Fibroblast of skin of left biceps (primary cell): ENCODE measurements around the gene MC1R.
"Not testable (repeated sequence)": the region's sequence is repeated elsewhere in the genome, so short reads cannot be mapped to it uniquely, and the experiment has no call there.

ENCODE experiments used
- DNase-seq, 2 experiments: peaks; one replicate each; pipeline ENCODE4 v3.0.0-alpha.2; 2013; ENCODE audit warnings: low read depth in 2 of 2

The MC1R gene

DNA sequence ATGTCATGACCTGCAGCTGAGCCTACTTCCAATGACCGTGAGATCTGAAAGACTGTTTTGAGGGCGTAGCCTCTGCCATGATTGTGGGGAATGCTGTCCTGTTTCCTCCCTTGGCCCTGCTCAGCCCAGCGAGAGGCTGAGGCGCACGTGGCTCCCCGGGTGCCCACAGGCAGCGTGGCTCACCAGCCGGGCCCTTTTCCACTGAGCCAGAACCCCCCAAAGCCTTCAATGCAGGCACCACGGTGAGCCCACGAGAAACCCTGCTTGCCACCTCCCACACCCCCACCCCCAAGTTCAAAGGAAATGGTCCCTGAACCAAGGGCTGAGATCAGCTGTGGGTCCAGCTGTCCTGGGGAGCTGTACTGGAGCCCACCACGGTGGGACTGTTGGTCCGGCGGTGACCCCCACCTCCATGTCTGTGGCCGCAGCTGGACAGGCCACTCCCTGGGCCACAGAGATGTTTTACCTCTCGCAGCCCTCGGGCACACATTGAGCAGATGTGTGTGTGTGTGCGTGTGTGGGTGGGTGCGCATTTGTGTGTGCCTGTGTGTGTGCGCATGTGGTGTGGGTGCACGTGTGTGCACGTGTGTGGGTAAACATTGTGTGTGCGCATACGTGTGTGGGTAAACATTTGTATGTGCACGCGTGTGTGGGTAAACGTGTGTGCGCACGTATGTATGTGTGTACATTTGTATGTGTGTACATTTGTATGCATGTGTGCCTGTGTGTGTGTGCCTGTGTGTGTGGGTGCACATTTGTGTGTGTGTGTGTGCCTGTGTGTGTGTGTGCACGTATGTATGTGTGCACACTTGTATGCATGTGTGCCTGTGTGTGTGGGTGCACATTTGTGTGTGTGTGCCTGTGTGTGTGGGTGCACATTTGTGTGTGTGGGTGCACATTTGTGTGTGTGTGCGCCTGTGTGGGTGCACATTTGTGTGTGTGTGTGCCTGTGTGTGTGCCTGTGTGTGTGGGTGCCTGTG, 5.0 kb upstream of the MC1R start:
- no peak for DNase-seq

DNA sequence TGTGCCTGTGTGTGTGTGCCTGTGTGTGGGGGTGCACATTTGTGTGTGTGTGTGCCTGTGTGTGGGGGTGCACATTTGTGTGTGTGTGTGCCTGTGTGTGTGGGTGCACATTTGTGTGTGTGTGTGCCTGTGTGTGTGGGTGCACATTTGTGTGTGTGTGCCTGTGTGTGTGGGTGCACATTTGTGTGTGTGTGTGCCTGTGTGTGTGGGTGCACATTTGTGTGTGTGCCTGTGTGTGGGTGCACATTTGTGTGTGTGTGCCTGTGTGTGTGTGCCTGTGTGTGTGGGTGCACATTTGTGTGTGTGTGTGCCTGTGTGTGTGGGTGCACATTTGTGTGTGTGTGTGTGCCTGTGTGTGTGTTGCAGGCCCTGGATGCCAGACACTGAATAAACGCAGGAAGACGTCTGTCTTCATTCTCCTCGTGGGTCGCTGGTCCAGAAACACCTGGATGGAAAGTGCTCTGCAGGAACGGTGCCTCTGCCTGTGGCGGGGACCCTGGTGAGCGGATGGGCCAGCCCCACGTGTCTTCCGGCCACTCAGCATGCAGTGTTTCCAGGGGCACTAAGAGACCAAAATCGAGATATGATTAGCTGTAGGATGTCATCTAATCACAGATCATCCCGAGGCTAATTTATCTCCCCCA, 3.9 kb upstream of the MC1R start:
- not testable (repeated sequence) for DNase-seq

DNA sequence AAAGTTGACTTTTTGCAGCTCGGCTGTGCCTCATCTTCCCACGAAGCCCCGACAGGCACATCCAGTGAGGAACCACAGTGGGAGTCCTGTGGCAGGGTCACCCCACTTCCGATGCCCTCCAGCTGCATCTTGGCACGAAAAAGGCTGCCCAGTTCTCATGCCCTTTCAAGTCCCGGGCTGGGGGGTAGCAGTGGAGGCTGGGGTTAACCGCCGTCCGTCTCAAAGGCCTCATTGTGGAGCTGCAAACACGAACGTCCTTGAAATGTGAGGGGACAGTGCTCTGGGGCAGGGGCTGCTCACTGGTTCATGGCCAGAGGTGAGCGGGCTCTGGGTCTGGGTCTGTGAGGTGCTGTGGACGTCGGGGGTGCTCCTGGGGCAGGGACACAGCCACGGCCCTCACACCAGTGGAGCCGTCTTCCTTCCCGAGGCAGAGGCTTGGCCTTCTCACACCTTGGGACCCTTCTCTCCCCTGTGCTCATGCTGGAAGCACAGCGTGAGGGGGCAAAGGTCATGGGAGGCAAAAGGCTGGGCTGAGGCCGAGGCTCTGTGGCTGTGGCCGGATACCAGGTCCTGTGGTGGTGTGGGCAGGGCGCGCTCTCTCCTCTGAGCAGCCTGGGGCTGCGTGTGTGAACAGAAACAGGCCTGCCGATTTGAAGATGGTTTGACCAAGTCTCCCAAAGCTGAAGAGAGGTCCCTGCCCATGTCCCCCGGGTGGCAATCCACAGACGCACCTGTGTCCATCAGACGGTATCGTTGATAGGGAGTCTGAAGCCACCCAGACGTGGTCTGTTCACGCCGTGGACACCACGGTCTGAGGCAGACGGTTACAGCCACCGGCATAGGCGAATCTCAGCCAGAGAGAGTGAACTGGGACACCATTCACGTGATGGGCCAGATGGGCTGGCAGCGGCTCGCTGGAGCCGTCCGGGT, 3.1 kb upstream of the MC1R start:
- no peak for DNase-seq

DNA sequence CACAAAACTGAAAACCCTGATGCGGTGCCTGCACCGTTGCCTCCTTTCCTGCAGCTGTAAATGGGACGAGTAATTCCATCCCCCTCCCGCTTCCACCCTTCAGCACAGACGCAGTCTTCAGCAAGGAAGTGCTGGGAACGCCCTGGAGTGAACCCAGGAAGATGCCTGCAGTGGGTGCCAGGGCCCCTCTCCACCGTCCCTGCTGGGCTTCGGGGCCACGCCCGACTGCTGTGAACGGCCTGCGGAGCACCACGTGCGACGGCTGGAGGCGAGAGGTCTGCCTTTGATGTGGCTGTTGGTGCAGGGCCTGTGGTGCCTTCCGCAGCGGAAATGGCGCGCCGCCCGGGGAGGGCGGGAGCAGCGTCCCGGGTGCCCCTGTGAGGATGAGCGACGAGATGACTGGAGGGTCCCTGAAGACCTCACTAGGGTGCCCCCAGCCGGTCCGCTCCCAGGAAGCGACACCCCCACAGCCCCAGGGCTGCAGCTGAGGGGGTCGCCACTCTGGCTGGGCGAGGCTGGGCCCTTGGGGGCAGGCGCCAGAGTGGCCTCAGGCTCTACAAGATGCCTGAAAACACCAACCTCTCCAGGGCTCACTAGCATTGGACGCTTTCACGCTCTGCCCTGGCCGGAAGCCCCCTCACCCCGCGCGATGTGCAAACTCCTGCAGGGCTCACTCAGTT, 749 bp upstream of the MC1R start:
- DNase-seq = peak in 1 of 2 experiments; percentile 26

DNA sequence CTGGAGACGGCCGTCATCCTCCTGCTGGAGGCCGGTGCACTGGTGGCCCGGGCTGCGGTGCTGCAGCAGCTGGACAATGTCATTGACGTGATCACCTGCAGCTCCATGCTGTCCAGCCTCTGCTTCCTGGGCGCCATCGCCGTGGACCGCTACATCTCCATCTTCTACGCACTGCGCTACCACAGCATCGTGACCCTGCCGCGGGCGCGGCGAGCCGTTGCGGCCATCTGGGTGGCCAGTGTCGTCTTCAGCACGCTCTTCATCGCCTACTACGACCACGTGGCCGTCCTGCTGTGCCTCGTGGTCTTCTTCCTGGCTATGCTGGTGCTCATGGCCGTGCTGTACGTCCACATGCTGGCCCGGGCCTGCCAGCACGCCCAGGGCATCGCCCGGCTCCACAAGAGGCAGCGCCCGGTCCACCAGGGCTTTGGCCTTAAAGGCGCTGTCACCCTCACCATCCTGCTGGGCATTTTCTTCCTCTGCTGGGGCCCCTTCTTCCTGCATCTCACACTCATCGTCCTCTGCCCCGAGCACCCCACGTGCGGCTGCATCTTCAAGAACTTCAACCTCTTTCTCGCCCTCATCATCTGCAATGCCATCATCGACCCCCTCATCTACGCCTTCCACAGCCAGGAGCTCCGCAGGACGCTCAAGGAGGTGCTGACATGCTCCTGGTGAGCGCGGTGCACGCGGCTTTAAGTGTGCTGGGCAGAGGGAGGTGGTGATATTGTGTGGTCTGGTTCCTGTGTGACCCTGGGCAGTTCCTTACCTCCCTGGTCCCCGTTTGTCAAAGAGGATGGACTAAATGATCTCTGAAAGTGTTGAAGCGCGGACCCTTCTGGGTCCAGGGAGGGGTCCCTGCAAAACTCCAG, 1.1 kb downstream of the MC1R start:
- no peak for DNase-seq

DNA sequence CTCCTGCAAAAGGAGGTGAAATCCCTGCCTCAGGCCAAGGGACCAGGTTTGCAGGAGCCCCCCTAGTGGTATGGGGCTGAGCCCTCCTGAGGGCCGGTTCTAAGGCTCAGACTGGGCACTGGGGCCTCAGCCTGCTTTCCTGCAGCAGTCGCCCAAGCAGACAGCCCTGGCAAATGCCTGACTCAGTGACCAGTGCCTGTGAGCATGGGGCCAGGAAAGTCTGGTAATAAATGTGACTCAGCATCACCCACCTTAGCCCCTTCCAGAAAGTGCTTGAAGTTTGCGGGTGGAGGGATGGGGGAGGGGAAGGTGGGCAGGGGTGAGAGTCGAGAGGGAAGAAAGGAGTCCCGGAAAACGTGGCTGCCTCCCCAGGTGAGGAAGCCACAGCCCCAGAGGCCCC, 2.1 kb downstream of the MC1R start:
- no peak for DNase-seq

DNA sequence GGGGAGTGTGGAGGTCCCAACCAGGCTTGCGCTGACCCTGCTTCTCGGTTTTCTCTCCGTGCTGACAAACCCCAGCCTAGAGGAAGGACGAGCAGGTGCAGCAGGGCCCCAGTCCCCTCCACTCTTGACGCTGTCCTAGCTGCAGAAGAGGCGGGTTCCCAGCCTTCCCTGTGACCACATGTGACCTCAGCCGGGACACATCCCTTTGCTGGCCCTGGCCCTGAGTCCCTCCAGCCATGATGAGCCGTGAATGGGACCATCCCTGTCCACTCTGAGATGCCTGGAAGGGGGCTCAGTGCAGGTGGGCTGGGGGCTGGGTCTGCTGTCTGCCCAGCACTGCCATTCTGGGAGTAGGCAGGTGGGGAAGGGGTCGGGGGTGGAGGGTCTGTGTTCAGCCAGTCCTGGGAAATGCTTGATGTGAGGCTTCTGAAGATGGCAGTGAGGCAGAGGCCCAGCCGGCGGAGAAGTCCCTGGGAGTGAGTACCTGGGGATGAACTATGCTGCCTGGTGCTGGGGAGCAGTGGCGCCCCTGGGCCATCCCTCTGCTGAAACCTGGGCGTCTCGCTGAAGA, 2.6 kb downstream of the MC1R start:
- DNase-seq = no peak

DNA sequence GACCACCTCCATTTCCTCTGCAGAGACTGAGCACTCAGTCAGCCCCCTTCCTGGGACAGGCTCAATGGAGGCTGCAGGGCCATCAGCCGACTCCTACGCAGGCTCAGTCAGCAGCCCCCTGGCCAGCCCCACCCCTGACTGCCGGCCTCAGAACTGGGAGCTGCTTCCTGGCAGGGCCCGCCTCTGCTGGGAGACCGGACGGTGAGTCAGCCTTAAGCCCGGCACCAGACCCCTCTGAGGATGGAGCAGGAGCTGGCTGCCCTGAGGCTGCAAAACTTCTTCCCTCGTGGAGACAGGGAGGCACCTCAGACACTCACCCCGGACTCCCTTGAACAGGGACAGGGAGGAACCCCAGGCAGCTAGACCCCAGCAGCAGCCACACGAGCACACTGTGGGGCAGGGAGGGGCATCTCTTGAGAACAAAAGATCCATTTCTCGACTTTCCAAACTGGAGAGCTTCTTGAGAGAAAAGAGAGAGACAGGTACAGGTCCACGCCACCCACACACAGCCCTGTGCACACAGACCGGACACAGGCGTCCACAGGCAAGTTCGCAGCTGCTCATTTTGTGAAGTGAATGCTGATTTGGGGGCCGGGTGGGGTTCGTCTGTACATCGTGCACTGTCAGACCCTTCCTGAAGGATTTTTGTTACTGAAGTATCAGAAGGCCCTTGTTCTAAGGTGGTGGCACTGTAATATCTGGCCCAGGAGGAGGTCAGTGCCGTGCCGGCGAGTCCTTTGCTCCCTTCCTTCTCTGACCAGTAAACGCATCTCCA, 3.2 kb downstream of the MC1R start:
- peak; percentile 72 to 75 for DNase-seq

DNA sequence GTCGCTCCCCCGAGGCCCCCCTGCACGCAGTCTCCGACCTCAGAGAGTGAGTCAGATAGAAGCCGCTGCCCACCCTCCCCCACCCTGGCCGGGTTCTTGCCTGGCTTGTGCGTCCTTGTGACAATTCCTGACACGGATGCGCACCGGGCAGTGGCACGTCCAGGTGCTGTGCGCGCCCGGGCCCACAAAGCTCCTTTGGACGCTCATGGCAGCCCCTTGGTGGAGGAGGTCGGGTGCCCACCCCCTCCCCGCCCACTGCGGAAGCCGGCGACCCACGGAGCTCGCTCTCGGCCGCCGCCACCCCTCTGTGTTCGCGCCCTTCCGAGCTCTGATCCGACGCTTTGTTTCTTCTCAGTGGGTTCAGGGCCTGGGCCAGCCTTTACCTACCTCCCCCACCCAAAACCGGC, 3.8 kb downstream of the MC1R start:
- peak; percentile 67 to 71 for DNase-seq

DNA sequence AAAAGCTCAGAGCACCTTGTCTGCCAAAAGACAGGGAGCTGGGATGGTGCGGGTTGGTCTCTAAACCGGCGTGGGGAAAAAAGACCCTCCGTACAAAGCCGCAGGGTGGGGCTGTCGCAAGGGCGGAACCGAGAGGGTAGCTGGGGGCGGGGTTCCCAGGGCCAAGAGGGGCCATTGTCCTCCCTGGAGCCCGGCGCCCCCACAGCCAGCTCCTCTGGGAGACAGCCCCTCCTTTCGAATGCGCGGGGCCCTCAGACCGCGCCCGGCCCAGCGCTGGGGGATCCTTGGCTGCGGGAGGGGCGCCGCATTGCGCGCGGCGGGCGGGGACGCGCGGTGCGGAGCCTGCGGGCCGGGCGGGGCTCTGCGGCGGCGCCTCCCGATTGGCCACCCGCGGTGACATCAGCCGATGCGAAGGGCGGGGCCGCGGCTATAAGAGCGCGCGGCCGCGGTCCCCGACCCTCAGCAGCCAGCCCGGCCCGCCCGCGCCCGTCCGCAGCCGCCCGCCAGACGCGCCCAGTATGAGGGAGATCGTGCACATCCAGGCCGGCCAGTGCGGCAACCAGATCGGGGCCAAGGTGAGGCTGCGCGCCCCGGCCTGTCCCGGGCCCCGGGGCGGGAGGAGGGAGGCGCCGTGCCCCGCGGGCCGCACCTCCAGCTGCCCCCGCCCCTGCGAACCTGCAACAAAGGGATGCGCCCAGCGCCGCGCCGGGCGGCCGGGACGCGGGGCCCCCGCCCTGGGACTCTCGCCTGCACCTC, 4.4 kb downstream of the MC1R start, which contains the start of gene TUBB3:
TSS of gene TUBB3 (plus strand) at position 459 of the 756 bp plus-strand sequence. CDS start at position 519, 60 bp downstream.
- DNase-seq = peak; percentile 61 to 64

DNA sequence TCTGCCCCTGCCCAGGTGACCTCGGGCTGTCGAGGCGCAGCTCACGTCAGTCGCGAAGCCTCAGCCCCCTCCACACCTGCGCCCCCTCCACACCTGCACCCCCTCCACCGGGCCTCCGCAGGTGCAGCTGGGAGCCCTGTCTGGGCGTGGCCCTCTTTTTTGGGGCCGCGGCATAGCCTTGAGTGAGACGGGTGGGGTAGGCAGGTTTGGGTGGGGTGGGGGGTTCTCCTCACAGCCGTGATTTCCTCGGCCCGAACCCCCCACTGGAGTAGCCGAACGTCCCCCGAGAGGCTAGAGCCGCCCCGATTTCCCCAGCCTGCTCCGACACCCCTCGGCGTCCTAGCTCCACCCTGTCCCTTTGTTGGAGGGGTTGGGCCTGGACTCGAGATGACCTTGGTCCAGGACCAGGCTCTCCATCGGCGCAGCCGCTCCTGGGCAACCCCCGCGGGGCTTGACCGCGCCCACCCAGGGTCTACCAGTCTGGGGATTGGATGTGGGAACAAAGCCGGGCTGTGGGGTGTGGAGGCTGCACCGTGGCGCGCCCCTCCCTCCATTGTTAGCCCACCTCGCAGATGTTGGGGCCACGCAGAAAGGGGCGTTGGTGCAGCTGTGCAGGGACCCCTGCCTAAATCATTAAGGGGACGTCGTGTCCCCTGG, 5.1 kb downstream of the MC1R start:
- no peak for DNase-seq

DNA sequence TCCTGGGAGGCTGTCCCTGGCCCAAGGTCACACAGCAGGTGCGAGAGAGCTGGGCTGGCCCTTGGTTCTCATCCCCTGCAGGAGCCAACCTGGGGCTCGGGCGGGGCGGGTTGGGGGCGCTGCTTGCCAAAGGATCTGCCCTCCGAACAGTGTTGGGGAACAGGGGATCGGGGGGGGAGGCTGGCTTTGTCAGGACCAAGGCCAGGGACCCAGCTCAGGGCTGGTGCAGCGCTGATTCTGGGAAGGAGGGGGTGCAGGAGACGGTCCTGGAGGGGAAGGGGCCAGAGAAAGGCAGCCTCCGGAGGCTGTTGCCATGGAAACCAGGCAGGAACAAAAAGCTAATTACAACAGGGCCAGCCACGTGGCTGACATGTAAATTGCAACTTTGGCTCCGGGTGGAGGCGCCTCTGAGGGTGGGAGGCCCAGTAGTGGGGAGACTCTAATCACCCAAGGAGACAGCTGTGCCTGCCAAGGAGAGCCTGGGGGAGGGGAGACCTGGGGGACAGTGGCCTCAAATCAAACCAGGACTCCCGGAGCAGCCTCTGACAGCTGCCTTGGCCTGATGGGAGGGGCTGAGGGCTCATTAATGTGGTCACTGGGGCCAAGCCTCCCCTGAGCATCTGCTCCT, 5.7 kb downstream of the MC1R start:
- no peak for DNase-seq

DNA sequence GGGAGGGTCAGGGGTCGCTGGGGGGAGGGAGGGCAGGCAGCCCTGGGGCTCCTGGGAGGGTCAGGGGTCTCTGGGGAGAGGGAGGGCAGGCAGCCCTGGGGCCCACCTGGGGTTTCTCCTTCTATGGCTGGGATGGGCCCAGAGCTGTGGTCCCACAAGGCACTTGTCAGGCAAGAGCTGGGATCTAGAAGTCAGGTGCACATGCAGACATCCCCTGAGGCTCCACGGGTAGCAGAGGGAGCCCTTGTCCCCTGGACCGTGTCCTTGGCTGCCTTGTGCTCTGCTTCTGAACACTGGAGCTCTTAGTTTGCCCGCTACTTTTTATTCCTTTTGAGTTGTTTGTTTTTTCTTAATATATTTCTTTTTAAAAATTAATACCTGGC, 6.3 kb downstream of the MC1R start:
- DNase-seq = no peak

DNA sequence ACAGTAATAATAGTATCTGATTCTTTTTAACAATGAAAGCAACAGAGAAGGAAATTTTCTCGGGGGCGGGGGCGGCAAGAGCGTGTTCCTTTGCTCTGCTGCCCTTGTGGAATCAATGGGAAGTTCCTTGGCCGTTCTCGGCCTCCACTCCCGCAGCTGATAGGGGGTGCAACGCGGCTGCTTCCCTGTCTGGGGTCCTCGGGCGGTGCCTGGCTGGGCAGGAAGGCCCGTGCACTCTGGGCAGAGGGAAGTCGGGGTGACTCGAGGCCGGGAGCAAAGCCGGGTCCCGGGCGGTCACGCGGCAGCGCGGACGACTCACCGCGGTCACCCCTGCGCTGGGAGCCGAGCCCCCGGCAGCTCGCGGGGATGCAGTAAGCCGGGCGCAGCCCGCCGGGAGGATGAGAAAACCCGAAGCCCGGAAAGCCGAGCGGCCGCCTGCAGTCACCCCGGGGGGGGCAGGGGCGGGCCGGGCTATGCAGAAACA, 7.0 kb downstream of the MC1R start:
- no peak for DNase-seq

DNA sequence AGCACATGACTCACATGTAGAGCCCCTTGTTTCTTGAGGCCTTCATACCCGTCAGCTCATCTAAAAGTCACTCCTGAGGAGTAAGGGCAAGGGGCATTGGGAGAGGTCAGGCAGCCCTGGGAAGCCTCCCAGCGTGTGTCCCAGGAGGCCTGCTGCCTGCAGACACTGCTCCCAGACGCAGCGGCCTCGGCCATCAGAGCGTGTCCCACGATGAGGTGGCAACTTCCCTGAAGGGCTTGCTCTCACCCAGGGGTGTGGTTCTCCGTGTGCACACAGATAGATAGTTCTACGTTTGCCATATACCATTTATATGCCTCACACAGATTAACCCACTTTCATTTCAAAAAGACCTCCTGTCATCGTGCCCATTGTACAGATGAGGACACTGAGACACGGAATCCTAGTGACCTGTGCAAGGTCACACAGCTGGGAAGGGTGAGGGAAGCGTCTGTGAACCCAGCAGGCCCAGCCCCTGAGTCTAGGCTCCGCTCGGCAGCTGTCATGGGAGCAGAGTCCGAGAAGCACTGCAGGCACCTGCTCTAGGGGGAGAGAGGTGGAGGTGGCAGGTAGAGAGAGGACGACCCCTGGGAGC, 12.7 kb downstream of the MC1R start:
- DNase-seq = no peak

DNA sequence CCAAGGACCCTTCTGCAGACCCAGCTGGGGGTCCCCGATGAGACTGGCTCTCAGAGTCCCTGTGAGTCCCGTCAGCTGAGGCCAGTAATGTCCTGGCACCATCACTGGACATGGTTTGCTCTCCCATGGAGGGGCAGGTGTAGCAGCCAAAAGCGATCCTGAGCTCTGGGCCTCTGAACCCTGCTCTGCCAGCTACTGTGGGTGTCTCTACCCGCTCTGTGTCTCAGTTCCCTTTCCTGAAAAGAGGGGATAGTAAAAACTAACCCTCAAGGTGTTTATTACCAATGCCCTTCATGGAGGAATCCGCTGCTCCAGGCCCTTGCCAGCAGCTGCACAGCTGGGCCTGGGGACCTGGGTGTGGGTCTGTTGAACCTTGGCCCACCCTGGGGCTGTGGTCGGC, 13.3 kb downstream of the MC1R start:
- DNase-seq = no peak

DNA sequence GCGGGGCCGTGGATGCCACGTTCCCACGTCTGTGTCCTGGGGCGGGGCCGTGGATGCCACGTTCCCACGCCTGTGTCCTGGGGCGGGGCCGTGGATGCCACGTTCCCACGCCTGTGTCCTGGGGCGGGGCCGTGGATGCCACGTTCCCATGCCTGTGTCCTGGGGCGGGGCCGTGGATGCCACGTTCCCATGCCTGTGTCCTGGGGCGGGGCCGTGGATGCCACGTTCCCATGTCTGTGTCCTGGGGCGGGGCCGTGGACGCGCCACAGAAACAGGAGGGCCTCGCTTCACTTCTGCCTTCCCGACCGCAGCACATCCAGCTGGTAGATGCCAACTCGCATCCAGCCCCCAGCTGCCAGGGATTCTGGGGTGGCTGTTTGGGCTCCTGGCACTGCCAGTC, 15.4 kb downstream of the MC1R start:
- not testable (repeated sequence) for DNase-seq
